OCI-LY1 (cell line): Measurements from ENCODE around the gene OR2A2.

Experiments
- H2AFZ ChIP-seq: fragments of 200-600 bp; sonication (generic), shearing (Covaris generic); 2 replicates; pipeline ENCODE4 v1.6.0; 2014; ENCODE audit warnings: antibody characterized with exemption, mild to moderate bottlenecking, low read length
- H3F3A ChIP-seq: fragments of 200-600 bp; sonication (generic), shearing (Covaris generic); 2 replicates; pipeline ENCODE4 v1.6.0; 2014; ENCODE audit warnings: mild to moderate bottlenecking, antibody characterized with exemption, low read length, moderate library complexity; ENCODE audit not compliant: insufficient read depth
- H3K27ac ChIP-seq: fragments of 200-600 bp; sonication (generic); 2 replicates; pipeline ENCODE4 v1.5.1; 2014; ENCODE audit warnings: low read length, mixed run types, mild to moderate bottlenecking, low read depth; ENCODE audit not compliant: poor library complexity, severe bottlenecking
- H3K27me3 ChIP-seq: fragments of 200-600 bp; sonication (generic); 2 replicates; pipeline ENCODE4 v1.6.0; 2014; ENCODE audit warnings: antibody characterized with exemption, mild to moderate bottlenecking, low read length, moderate library complexity; ENCODE audit not compliant: insufficient read depth
- H3K36me3 ChIP-seq: fragments of 200-600 bp; sonication (generic); 2 replicates; pipeline ENCODE4 v1.6.1; 2014; ENCODE audit warnings: mild to moderate bottlenecking, antibody characterized with exemption, low read length, moderate library complexity, mixed read lengths; ENCODE audit not compliant: insufficient read depth
- H3K4me1 ChIP-seq: fragments of 200-600 bp; sonication (generic); 2 replicates; pipeline ENCODE4 v1.5.1; 2014; ENCODE audit warnings: mild to moderate bottlenecking, low read length, moderate library complexity; ENCODE audit not compliant: insufficient read depth, severe bottlenecking
- H3K4me2 ChIP-seq: fragments of 200-600 bp; sonication (generic), shearing (Covaris generic); 2 replicates; pipeline ENCODE4 v1.6.1; 2014; ENCODE audit warnings: low read length
- H3K4me3 ChIP-seq: fragments of 200-600 bp; sonication (generic); 2 replicates; pipeline ENCODE4 v1.5.1; 2014; ENCODE audit warnings: low read length, low read depth, mild to moderate bottlenecking, mixed read lengths; ENCODE audit not compliant: poor library complexity, severe bottlenecking
- H3K79me2 ChIP-seq: fragments of 200-600 bp; shearing (Covaris generic); 2 replicates; pipeline ENCODE4 v1.6.1; 2016; ENCODE audit warnings: mixed run types, low read length, mixed read lengths; ENCODE audit not compliant: insufficient read depth
- H3K9ac ChIP-seq: fragments of 200-600 bp; sonication (generic), shearing (Covaris generic); 2 replicates; pipeline ENCODE4 v1.6.1; 2014; ENCODE audit warnings: mild to moderate bottlenecking, low read length, mixed read lengths
- H3K9me2 ChIP-seq: fragments of 200-600 bp; sonication (generic), shearing (Covaris generic); 2 replicates; pipeline ENCODE4 v1.6.1; 2014; ENCODE audit warnings: low read depth, mild to moderate bottlenecking, low read length, mixed read lengths
- H3K9me3 ChIP-seq: fragments of 200-600 bp; shearing (Covaris generic); 2 replicates; pipeline ENCODE4 v1.6.1; 2014; ENCODE audit warnings: low read length, mixed read lengths
- H4K20me1 ChIP-seq: fragments of 200-600 bp; sonication (generic), shearing (Covaris generic); 2 replicates; pipeline ENCODE4 v1.6.0; 2016; ENCODE audit warnings: mild to moderate bottlenecking, low read length; ENCODE audit not compliant: insufficient read depth
- CTCF ChIP-seq: fragments of 200-600 bp; sonication (generic), shearing (Covaris generic); IDR thresholded peaks from 2 replicates; pipeline ENCODE4 v1.5.1; 2017; ENCODE audit warnings: mild to moderate bottlenecking, antibody characterized with exemption, low read length, moderate library complexity, mixed read lengths
- EZH2 ChIP-seq: fragments of 200-600 bp; sonication (generic), shearing (Covaris generic); IDR thresholded peaks from 2 replicates; pipeline ENCODE4 v1.8.0; 2017; ENCODE audit warnings: borderline replicate concordance, mixed run types, mild to moderate bottlenecking, antibody characterized with exemption, low read length, moderate library complexity, mixed read lengths

The OR2A2 gene

GRCh38 chr7:144134116-144134515 is 24.7 kb downstream of the OR2A2 start:
- H3K4me2 ChIP-seq = no peak overlapping the region
- no peak overlapping the region for H3K27ac ChIP-seq
- no peaks in the 10 kb centered on the region for H3K36me3 ChIP-seq
- TF ChIP-seq CTCF = no peak
- TF ChIP-seq EZH2 = no peak
- H3K9me3 ChIP-seq = no peaks in the 10 kb centered on the region
- H3K4me1 ChIP-seq = no peaks in the 10 kb centered on the region
- H3K9ac ChIP-seq = no peak overlapping the region
- H3F3A ChIP-seq = no peaks in the 10 kb centered on the region
- no peaks in the 10 kb centered on the region for H3K79me2 ChIP-seq
- H2AFZ ChIP-seq = no peak overlapping the region
- no peaks in the 10 kb centered on the region for H3K27me3 ChIP-seq
- no peaks in the 10 kb centered on the region for H4K20me1 ChIP-seq
- no peak overlapping the region for H3K4me3 ChIP-seq
- H3K9me2 ChIP-seq = no peaks in the 10 kb centered on the region

- no peak for TF ChIP-seq EZH2
- no peak for TF ChIP-seq CTCF
- H3K4me1 ChIP-seq = no peaks in the 10 kb centered on the region
- no peaks in the 10 kb centered on the region for H4K20me1 ChIP-seq
- no peak overlapping the region for H2AFZ ChIP-seq
- H3K9me2 ChIP-seq = no peaks in the 10 kb centered on the region
- H3F3A ChIP-seq = no peaks in the 10 kb centered on the region
- H3K79me2 ChIP-seq = no peaks in the 10 kb centered on the region
- no peak overlapping the region for H3K4me3 ChIP-seq
- no peaks in the 10 kb centered on the region for H3K27me3 ChIP-seq
- no peak overlapping the region for H3K9ac ChIP-seq
- H3K27ac ChIP-seq = no peak overlapping the region
- no peaks in the 10 kb centered on the region for H3K36me3 ChIP-seq
- H3K9me3 ChIP-seq = no peaks in the 10 kb centered on the region
- no peak overlapping the region for H3K4me2 ChIP-seq
Observed at GRCh38 chr7:144137501-144137900, 28.1 kb downstream of the OR2A2 start.

- H3K4me1 ChIP-seq = no peaks in the 10 kb centered on the region
- TF ChIP-seq EZH2 (no peak), CTCF (no peak)
- H3K27me3 ChIP-seq = no peaks in the 10 kb centered on the region
Observed at GRCh38 chr7:144142187-144142586, 32.8 kb downstream of the OR2A2 start.

More at GRCh38 chr7:144142187-144142586, 32.8 kb downstream of the OR2A2 start:
- Histone ChIP-seq H3F3A (no peaks in the 10 kb centered on the region), H3K4me2 (no peak overlapping the region), H3K4me3 (no peak overlapping the region), H3K36me3 (no peaks in the 10 kb centered on the region), H3K79me2 (no peaks in the 10 kb centered on the region; the same call in 1 of the 2 replicates), H4K20me1 (no peaks in the 10 kb centered on the region), H3K27ac (no peak overlapping the region), H2AFZ (no peak overlapping the region), H3K9ac (no peak overlapping the region), H3K9me3 (no peaks in the 10 kb centered on the region), H3K9me2 (no peaks in the 10 kb centered on the region)
